ENCODE measurements around the gene CPT1C. TPM values are rescaled to one million over a fixed set of nuclear protein-coding genes. Genes with fewer than 3 reads are reported as not detected.

CPT1C gene
- total RNA-seq, 2 experiments from 2014 or later: 0.86 to 0.95 TPM

DNA sequence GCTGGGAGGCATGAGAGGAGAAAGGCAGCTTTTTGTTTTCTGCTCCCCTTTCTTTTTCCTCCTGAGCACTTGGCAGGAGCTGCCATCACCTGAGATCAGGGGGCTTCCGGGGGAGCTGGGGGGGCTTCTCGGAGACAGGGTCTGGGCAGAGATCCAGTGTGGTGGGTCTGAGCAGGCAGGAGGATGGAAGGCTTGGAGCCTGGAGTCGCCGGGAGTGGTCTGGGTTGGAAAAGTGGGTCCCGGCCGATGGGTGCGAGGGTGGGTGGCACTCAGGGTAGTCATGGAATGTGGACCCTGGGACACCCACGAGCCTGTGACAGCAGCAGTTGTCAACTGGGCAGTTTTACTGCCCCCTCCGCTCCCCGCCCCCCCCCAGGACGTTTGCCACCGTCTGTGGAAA is 3.8 kb upstream of the CPT1C start:
- ChIA-PET POLR2A (interaction anchor here (0.7 kb wide), 1 partner anchor 10 kb away, joined by 5 read pairs; no protein-coding TSS in a partner anchor), CTCF (ENCODE audit: unreplicated experiment) (interaction anchor here (0.7 kb wide), 1 partner anchor 1391 kb away, joined by 3 read pairs; no protein-coding TSS in a partner anchor)
- H3K4me1 ChIP-seq (ENCODE audit: insufficient read depth, low read length, poor library complexity, severe bottlenecking): peaks cover 2% of the 10 kb centered on the region
- no peak for TF ChIP-seq EZH2phosphoT487 (IDR thresholded peaks at IDR 0.05; ENCODE audit: borderline replicate concordance, low read depth, low read length)
- TF ChIP-seq CTCF (conservative IDR thresholded peaks at IDR 0.05; ENCODE audit: low read length): no peak
- peaks cover 5% of the 10 kb centered on the region; the same call in 1 of the 2 replicates for H3K79me2 ChIP-seq (ENCODE audit: insufficient read depth, low read depth, low read length)
- no peaks in the 10 kb centered on the region for H3K9me2 ChIP-seq (ENCODE audit: insufficient read depth, low read length)
- no peaks in the 10 kb centered on the region for H3K9me3 ChIP-seq (ENCODE audit: low read length)
- H4K20me1 ChIP-seq (ENCODE audit: insufficient read depth, low read length): 0 out of 2 replicates have a peak, but pooled peaks cover 3% of the 10 kb centered on the region
- H2AFZ ChIP-seq (ENCODE audit: low read length): no peak overlapping the region
- intact Hi-C loops (cut with micrococcal nuclease; ENCODE audit: unreplicated experiment): no loop called here
- BruUV-seq (replicated peaks): no TSS peak
- no peak overlapping the region for H3K4me2 ChIP-seq (ENCODE audit: low read length)
- peaks cover 88% of the 10 kb centered on the region for H3K36me3 ChIP-seq (ENCODE audit: insufficient read depth, low read length)
- DNase-seq (ENCODE audit: low spot score): no peak
- no peak overlapping the region for H3K4me3 ChIP-seq (ENCODE audit: low read depth, low read length, poor library complexity, severe bottlenecking)
- H3K27ac ChIP-seq (ENCODE audit: low read depth, low read length, poor library complexity, severe bottlenecking): no peak overlapping the region

- H3K4me1 ChIP-seq (ENCODE audit: insufficient read depth, low read length, poor library complexity, severe bottlenecking): peaks cover 5% of the 10 kb centered on the region
- TF ChIP-seq CTCF (conservative IDR thresholded peaks at IDR 0.05; ENCODE audit: low read length): no peak
- no peak for TF ChIP-seq EZH2phosphoT487 (IDR thresholded peaks at IDR 0.05; ENCODE audit: borderline replicate concordance, low read depth, low read length)
- no peak overlapping the region for H3K4me2 ChIP-seq (ENCODE audit: low read length)
- BruUV-seq (replicated peaks): no TSS peak
- H3K4me3 ChIP-seq (ENCODE audit: low read depth, low read length, poor library complexity, severe bottlenecking): no peak overlapping the region
- POLR2A ChIA-PET: interaction anchor here (0.7 kb wide), 1 partner anchor 10 kb away, joined by 5 read pairs; no protein-coding TSS in a partner anchor
- no peaks in the 10 kb centered on the region for H3K79me2 ChIP-seq (ENCODE audit: insufficient read depth, low read depth, low read length)
- peaks cover 82% of the 10 kb centered on the region for H3K36me3 ChIP-seq (ENCODE audit: insufficient read depth, low read length)
- H3K27ac ChIP-seq (ENCODE audit: low read depth, low read length, poor library complexity, severe bottlenecking): no peak overlapping the region
- no peak for DNase-seq (ENCODE audit: low spot score)
- no peaks in the 10 kb centered on the region for H3K9me2 ChIP-seq (ENCODE audit: insufficient read depth, low read length)
- H4K20me1 ChIP-seq (ENCODE audit: insufficient read depth, low read length): no peaks in the 10 kb centered on the region
- CTCF ChIA-PET (ENCODE audit: unreplicated experiment): no interaction called here
- H2AFZ ChIP-seq (ENCODE audit: low read length): no peak overlapping the region
- H3K9me3 ChIP-seq (ENCODE audit: low read length): no peaks in the 10 kb centered on the region
- intact Hi-C loops (cut with micrococcal nuclease; ENCODE audit: unreplicated experiment): no loop called here
Measured at GRCh38 chr19:49687566-49688316, 3.2 kb upstream of the CPT1C start.

GRCh38 chr19:49688531-49689132 is 2.3 kb upstream of the CPT1C start:
- Histone ChIP-seq H3K4me2 (ENCODE audit: low read length) (no peak overlapping the region), H2AFZ (ENCODE audit: low read length) (no peak overlapping the region), H3K4me3 (ENCODE audit: low read depth, low read length, poor library complexity, severe bottlenecking) (no peak overlapping the region), H3K79me2 (ENCODE audit: insufficient read depth, low read depth, low read length) (no peaks in the 10 kb centered on the region), H3K4me1 (ENCODE audit: insufficient read depth, low read length, poor library complexity, severe bottlenecking) (peaks cover 5% of the 10 kb centered on the region), H3K9me3 (ENCODE audit: low read length) (no peaks in the 10 kb centered on the region), H3K36me3 (ENCODE audit: insufficient read depth, low read length) (peaks cover 73% of the 10 kb centered on the region), H3K9me2 (ENCODE audit: insufficient read depth, low read length) (no peaks in the 10 kb centered on the region), H4K20me1 (ENCODE audit: insufficient read depth, low read length) (no peaks in the 10 kb centered on the region), H3K27ac (ENCODE audit: low read depth, low read length, poor library complexity, severe bottlenecking) (no peak overlapping the region)
- POLR2A ChIA-PET: no interaction called here
- intact Hi-C loops (cut with micrococcal nuclease; ENCODE audit: unreplicated experiment): no loop called here
- DNase-seq (ENCODE audit: low spot score): no peak
- no TSS peak for BruUV-seq (replicated peaks)
- TF ChIP-seq EZH2phosphoT487 (IDR thresholded peaks at IDR 0.05; ENCODE audit: borderline replicate concordance, low read depth, low read length) (no peak), CTCF (conservative IDR thresholded peaks at IDR 0.05; ENCODE audit: low read length) (no peak)
- CTCF ChIA-PET (ENCODE audit: unreplicated experiment): no interaction called here

Measured in OCI-LY7 (cell line).